Bronchial epithelial cell (primary cell): ENCODE data around the gene TSGA10IP. TPM values are rescaled to one million over a fixed set of nuclear protein-coding genes. Genes with fewer than 3 reads are reported as not detected.
A peak's percentile ranks its signal among the peaks of the same experiment; 100 is the strongest.

Experiments
- DNase-seq: peaks from one replicate; pipeline ENCODE4 v3.0.0-alpha.2; 2010; ENCODE audit warnings: low read depth
- FAIRE-seq: peaks from 2 replicates; lab custom pipeline; 2011; peaks lifted over from hg19 to GRCh38; lab: Jason Lieb, UNC
- H3K27me3 ChIP-seq: 2 replicates; pipeline ENCODE4 v1.5.1; 2011; ENCODE audit warnings: low read length; ENCODE audit not compliant: control insufficient read depth, insufficient read depth
- H3K36me3 ChIP-seq: 2 replicates; pipeline ENCODE4 v1.5.1; 2011; ENCODE audit warnings: low read length; ENCODE audit not compliant: control insufficient read depth, insufficient read depth
- H3K4me3 ChIP-seq: 2 replicates; pipeline ENCODE4 v1.5.1; 2011; ENCODE audit warnings: mild to moderate bottlenecking, low read depth, low read length, control low read depth
- total RNA-seq: library from RNA; depleted of rRNA; stranded (reverse); fragments of >200 nt; gene quantifications from 2 replicates; pipeline ENCODE4 v1.2.1, GENCODE V29; 2014
- TF ChIP-seq, protein P1 (sequence below): IDR thresholded peaks from 2 replicates; pipeline ENCODE4 v1.5.1; 2011; ENCODE audit warnings: mild to moderate bottlenecking, moderate library complexity, low read length, control low read depth, inconsistent platforms; ENCODE audit not compliant: insufficient read depth, severe bottlenecking

Gene TSGA10IP
- total RNA-seq, 1 donor from 2014 or later: not detected

DNA sequence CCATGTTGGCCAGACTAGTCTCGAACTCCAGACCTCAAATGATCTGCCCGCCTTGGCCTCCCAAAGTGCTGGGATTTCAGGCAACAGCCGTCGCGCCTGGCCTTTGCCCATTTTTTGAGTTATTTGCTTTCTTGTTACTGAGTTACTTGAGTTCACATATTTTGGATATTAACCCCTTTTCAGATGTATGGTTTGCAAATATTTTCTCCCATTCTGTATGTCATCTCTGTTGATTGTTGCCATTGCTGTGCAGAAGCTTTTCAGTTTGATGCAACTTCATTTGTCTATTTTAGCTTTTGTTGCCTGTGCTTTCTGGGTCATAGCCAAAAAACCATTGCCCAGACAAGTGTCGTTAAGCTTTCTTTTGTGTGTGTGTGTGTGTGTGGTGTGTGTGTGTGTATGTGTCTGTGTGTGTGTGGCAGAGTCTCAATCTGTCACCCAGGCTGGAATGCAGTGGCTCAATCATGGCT, 6.8 kb downstream of the TSGA10IP start:
- Histone ChIP-seq H3K27me3 (no peaks in the 10 kb centered on the region), H3K36me3 (no peaks in the 10 kb centered on the region), H3K4me3 (no peak overlapping the region)
- peak; percentile 75 for FAIRE-seq
- TF ChIP-seq, protein P1, sequence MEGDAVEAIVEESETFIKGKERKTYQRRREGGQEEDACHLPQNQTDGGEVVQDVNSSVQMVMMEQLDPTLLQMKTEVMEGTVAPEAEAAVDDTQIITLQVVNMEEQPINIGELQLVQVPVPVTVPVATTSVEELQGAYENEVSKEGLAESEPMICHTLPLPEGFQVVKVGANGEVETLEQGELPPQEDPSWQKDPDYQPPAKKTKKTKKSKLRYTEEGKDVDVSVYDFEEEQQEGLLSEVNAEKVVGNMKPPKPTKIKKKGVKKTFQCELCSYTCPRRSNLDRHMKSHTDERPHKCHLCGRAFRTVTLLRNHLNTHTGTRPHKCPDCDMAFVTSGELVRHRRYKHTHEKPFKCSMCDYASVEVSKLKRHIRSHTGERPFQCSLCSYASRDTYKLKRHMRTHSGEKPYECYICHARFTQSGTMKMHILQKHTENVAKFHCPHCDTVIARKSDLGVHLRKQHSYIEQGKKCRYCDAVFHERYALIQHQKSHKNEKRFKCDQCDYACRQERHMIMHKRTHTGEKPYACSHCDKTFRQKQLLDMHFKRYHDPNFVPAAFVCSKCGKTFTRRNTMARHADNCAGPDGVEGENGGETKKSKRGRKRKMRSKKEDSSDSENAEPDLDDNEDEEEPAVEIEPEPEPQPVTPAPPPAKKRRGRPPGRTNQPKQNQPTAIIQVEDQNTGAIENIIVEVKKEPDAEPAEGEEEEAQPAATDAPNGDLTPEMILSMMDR: no peak
- peak; percentile 58 for DNase-seq

DNA sequence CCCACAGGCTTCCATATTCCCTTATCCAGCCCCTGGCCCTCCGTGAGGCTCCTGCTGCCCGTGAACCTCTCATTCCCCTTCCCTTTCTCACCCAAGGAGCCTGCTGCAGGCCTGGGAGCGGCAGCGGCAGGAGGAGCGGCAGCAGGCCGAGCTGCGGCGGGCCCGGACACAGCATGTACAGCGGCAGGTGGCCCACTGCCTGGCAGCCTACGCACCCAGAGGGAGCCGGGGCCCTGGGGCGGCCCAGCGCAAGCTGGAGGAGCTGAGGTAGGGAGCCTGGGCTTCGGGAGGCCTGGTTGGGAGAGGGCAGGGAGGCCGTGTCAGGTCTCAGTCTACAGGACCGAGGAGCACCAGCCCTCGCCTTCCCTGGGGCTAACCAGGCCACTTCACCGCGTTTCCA, 8.2 kb downstream of the TSGA10IP start:
- DNase-seq (no peak), FAIRE-seq (no peak)
- H3K27me3 ChIP-seq: no peaks in the 10 kb centered on the region
- TF ChIP-seq, protein P1: no peak
- H3K4me3 ChIP-seq: no peak overlapping the region
- H3K36me3 ChIP-seq: no peaks in the 10 kb centered on the region

DNA sequence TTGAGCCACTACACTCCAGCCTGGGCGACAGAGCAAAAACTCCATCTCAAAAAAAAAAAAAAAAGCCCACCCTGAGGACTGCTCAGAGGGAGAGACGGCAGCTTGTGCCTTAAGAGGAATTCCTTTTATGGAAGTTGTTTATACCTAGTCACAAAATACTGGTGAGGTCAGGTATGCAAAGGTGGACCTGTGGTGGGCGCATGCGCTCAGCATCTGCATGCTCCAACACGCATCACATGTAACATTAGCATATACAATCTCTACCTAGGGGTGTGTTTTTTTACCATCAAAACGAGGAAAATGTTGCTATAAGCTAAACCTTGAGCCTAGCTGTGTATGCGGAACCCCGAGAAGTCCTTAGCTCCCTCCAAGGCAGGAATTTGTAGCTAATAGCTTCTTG, 9.5 kb downstream of the TSGA10IP start:
- no peaks in the 10 kb centered on the region for H3K27me3 ChIP-seq
- no peak overlapping the region for H3K4me3 ChIP-seq
- DNase-seq: peak; percentile 86
- TF ChIP-seq, protein P1: no peak
- H3K36me3 ChIP-seq: no peaks in the 10 kb centered on the region
- no peak for FAIRE-seq

DNA sequence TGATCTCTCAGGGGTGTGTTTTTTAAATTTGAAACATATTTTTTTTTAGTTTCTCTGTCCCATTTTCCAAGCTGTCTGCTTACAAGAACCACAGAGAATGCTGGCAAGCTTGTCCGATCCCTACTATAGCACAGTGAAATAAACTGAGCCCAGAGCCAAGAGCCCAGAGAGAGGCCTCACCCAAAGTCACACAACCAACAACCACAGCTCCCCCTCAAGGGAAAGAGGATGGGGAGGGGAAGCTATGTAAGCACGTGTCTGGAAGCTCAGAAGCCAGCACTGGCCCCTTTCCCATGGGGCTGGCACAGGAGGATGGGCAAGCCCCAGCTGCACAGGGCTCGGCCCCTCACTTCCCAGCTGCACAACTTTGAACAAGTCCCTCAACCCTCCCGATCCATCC, 13.0 kb downstream of the TSGA10IP start:
- Histone ChIP-seq H3K27me3 (no peaks in the 10 kb centered on the region), H3K4me3 (no peak overlapping the region), H3K36me3 (no peaks in the 10 kb centered on the region)
- DNase-seq: no peak
- FAIRE-seq: no peak
- TF ChIP-seq, protein P1: no peak

DNA sequence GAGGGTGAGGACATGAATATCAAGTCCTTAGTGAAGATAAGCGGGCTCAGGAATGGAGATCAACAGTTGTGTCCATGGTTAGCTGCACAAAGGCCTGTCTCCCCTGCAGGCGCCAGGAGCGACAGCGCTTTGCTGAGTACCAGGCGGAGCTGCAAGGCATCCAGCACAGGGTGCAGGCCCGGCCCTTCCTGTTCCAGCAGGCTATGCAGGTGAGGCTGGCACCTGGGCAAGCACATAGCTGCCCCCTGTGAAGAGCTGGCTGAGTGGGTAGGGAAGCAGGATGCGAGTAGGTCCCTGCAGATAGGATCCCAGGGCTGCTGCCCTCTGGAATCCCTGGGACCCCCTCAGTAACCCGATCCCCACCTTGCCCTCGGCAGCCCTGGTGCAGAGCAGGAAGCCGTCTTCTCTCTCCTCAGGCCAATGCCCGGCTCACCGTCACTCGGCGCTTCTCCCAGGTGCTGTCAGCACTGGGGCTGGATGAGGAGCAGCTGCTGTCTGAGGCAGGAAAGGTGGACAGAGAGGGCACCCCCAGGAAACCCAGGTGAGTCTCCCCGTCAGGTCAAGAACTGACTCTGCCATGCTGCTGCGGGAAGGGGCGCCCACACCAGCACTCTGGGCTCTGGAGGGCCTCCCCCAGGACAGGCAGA, 13.6 kb downstream of the TSGA10IP start:
- TF ChIP-seq, protein P1: no peak
- FAIRE-seq: no peak

More for the DNA sequence above, 13.6 kb downstream of the TSGA10IP start:
- Histone ChIP-seq H3K27me3 (no peaks in the 10 kb centered on the region), H3K36me3 (peaks cover 2% of the 10 kb centered on the region), H3K4me3 (no peak overlapping the region)
- DNase-seq: no peak
